K562 (cell line): ENCODE data around the gene MAN1A1. TPM values are rescaled to one million over a fixed set of nuclear protein-coding genes. Genes with fewer than 3 reads are reported as not detected.

Experiments used
- BACH1 ChIP-seq: fragments of 200-800 bp; sonication (Bioruptor generic); IDR thresholded peaks from 2 replicates; pipeline ENCODE4 v1.6.1; 2016; ENCODE audit warnings: missing genetic modification characterization, missing compliant biosample characterization
- BRD9 ChIP-seq: fragments of 450-650 bp; IDR thresholded peaks from 2 replicates; pipeline ENCODE4 v1.6.1; 2018; ENCODE audit warnings: low read depth; ENCODE audit not compliant: partially characterized antibody
- CBX1 ChIP-seq: sonication (generic); IDR thresholded peaks from 2 replicates; pipeline ENCODE4 v1.6.1; 2016; ENCODE audit warnings: antibody characterized with exemption, low read depth, mild to moderate bottlenecking
- ETS2 ChIP-seq: IDR thresholded peaks from 2 replicates; pipeline ENCODE4 v1.6.1; 2016; ENCODE audit warnings: borderline replicate concordance, missing genetic modification characterization, mild to moderate bottlenecking, moderate library complexity, missing compliant biosample characterization; ENCODE audit not compliant: poor library complexity, severe bottlenecking
- FIP1L1 ChIP-seq: fragments of 200-400 bp; formaldehyde crosslinking; IDR thresholded peaks from 2 replicates; pipeline ENCODE4 v1.6.1; 2018; ENCODE audit warnings: mild to moderate bottlenecking, low read depth, low read length; ENCODE audit not compliant: poor library complexity, severe bottlenecking
- GMEB1 ChIP-seq: fragments of 250-450 bp; sonication (Bioruptor Pico); IDR thresholded peaks from 2 replicates; pipeline ENCODE4 v1.4.0; 2020; ENCODE audit warnings: mild to moderate bottlenecking
- HDAC1 ChIP-seq, 2 experiments: fragments of 450-650 bp; IDR thresholded peaks; 2 replicates each; pipeline ENCODE4 v1.6.1; 2016 to 2017; ENCODE audit warnings: inconsistent platforms in 1 of 2, mild to moderate bottlenecking in 1 of 2, moderate library complexity in 1 of 2
- HDAC2 ChIP-seq: fragments of 450-650 bp; IDR thresholded peaks from 2 replicates; pipeline ENCODE4 v1.6.1; 2016; ENCODE audit warnings: mild to moderate bottlenecking
- HDAC6 ChIP-seq: IDR thresholded peaks from 2 replicates; pipeline ENCODE4 v1.6.1; 2012; ENCODE audit warnings: low read depth, mild to moderate bottlenecking, control low read depth, inconsistent platforms, low read length, moderate library complexity
- KAT8 ChIP-seq: fragments of 450-650 bp; IDR thresholded peaks from 2 replicates; pipeline ENCODE4 v1.6.1; 2016; ENCODE audit warnings: low read depth, mild to moderate bottlenecking
- KHSRP ChIP-seq: fragments of 450-650 bp; IDR thresholded peaks from 2 replicates; pipeline ENCODE4 v1.6.1; 2017
- MBD1 ChIP-seq: fragments of 250-450 bp; sonication (Bioruptor Pico); IDR thresholded peaks from 2 replicates; pipeline ENCODE4 v1.8.0; 2022; ENCODE audit warnings: inconsistent platforms
- MCM5 ChIP-seq: fragments of 450-650 bp; IDR thresholded peaks from 2 replicates; pipeline ENCODE4 v1.6.1; 2016; ENCODE audit warnings: low read depth
- NBN ChIP-seq: fragments of 450-650 bp; IDR thresholded peaks from 2 replicates; pipeline ENCODE4 v1.6.1; 2016; ENCODE audit warnings: low read depth, mild to moderate bottlenecking
- PRDM10 ChIP-seq: fragments of 450-650 bp; IDR thresholded peaks from 2 replicates; pipeline ENCODE4 v1.6.1; 2018; ENCODE audit not compliant: partially characterized antibody
- PTRF ChIP-seq: fragments of 450-650 bp; IDR thresholded peaks from 2 replicates; pipeline ENCODE4 v1.6.1; 2016; ENCODE audit warnings: mild to moderate bottlenecking, missing genetic modification characterization, missing compliant biosample characterization
- SMARCC2 ChIP-seq: fragments of 450-650 bp; IDR thresholded peaks from 2 replicates; pipeline ENCODE4 v1.6.1; 2017; ENCODE audit warnings: antibody characterized with exemption, moderate library complexity, mild to moderate bottlenecking, low read depth
- SREBF2 ChIP-seq: sonication (generic); formaldehyde crosslinking; IDR thresholded peaks from 2 replicates; pipeline ENCODE4 v1.4.0; 2020; ENCODE audit warnings: mild to moderate bottlenecking, missing genetic modification reagents
- TAF7 ChIP-seq: fragments of 450-650 bp; IDR thresholded peaks from 2 replicates; pipeline ENCODE4 v1.6.1; 2016; ENCODE audit warnings: missing genetic modification characterization, missing compliant biosample characterization
- ZNF239 ChIP-seq: fragments of 250-450 bp; sonication (Bioruptor Pico); IDR thresholded peaks from 2 replicates; pipeline ENCODE4 v1.4.0; 2020; ENCODE audit warnings: mild to moderate bottlenecking
- ZNF431 ChIP-seq: sonication (generic); formaldehyde crosslinking; IDR thresholded peaks from 2 replicates; pipeline ENCODE4 v1.8.0; 2022; ENCODE audit warnings: mild to moderate bottlenecking, missing genetic modification reagents
- polyA plus RNA-seq, 8 experiments: library from polyadenylated mRNA; depleted of rRNA in 4 of 8; stranded (reverse) in 5 of 8; unstranded in 3 of 8; fragments of >200 nt; fragmentation: Nextera tagmentation in 2 of 8; fragmentation: Illumina TruSeq in 1 of 8; extraction: Ambion mirVana in 2 of 8; extraction: Trizol in 1 of 8; gene quantifications; 2 replicates each; pipeline versions ENCODE4 v1.2.1 to v1.2.3, GENCODE V29; 2011 to 2014; ENCODE audit warnings: inconsistent platforms in 1 of 8, missing spikeins in 1 of 8
- total RNA-seq, 7 experiments: library from RNA; depleted of rRNA in 6 of 7; stranded (reverse); fragments of >200 nt in 6 of 7; fragmentation: Illumina TruSeq in 2 of 7; extraction: Trizol in 2 of 7; gene quantifications; 2 replicates each; pipeline versions ENCODE4 v1.2.1 to v1.2.3, GENCODE V29; 2011 to 2021; ENCODE audit warnings: low replicate concordance in 1 of 7
- TF ChIP-seq, protein P1 (sequence below): fragments of 450-650 bp; IDR thresholded peaks from 2 replicates; pipeline ENCODE4 v1.6.1; 2018; ENCODE audit warnings: mild to moderate bottlenecking, low read depth; ENCODE audit not compliant: partially characterized antibody

MAN1A1 gene
- total and polyA plus RNA-seq, 9 of the 15 experiments (the other 6 are each of a cell fraction or from before 2014, with no cell fraction given), result 24.5 to 78.4 (median 59.7) TPM

DNA sequence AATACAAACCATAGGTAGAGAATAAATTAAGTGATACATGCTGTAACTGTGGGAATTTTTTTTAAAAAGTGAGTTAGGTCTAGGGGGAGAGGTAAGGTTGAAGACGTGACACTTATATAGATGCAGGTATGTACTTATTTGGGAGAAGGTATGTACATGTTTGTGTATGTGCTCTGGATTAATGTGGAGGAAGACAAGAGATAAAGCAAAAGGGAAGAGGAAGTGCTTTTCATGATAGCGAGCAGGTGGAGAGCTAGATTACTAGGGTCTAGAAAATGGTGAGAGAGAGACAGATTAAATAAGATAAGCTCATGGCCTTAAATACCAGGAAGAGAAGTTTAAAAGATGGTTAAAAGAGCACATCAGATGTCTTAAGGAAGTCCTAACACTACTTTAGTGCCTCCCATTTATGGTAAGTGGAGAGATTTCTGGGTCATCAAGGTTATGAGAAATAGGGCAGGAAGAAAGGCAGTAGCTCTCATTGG is 92.5 kb downstream of the MAN1A1 start (continued):
- TF ChIP-seq MCM5 (no peak), TAF7 (tag) (no peak), HDAC1 (IDR thresholded peaks at IDR 0.05) (peak; percentile 60 to 85; a peak in 2 of 4 replicates), ETS2 (no peak), PTRF (tag) (no peak), NBN (peak; percentile 96), ZNF431 (CRISPR knock-in tag) (no peak), KHSRP (peak; percentile 59), BRD9 (peak; percentile 75), MBD1 (CRISPR knock-in tag) (no peak), SMARCC2 (peak; percentile 95; the same call in 1 of the 2 replicates), SREBF2 (CRISPR knock-in tag) (no peak), KAT8 (no peak), CBX1 (no peak), HDAC6 (no peak), GMEB1 (CRISPR knock-in tag) (no peak), BACH1 (tag) (no peak), PRDM10 (no peak), HDAC2 (peak; percentile 86), ZNF239 (CRISPR knock-in tag) (0 out of 2 replicates have a peak, but pooled peaks have one; percentile 25), FIP1L1 (no peak)
- TF ChIP-seq, protein P1, sequence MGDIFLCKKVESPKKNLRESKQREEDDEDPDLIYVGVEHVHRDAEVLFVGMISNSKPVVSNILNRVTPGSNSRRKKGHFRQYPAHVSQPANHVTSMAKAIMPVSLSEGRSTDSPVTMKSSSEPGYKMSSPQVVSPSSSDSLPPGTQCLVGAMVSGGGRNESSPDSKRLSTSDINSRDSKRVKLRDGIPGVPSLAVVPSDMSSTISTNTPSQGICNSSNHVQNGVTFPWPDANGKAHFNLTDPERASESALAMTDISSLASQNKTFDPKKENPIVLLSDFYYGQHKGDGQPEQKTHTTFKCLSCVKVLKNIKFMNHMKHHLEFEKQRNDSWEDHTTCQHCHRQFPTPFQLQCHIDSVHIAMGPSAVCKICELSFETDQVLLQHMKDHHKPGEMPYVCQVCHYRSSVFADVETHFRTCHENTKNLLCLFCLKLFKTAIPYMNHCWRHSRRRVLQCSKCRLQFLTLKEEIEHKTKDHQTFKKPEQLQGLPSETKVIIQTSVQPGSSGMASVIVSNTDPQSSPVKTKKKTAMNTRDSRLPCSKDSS, result no peak
